Suprapubic skin (tissue), 4 donors: ENCODE measurements around the gene DDX50. TPM values are rescaled to one million over a fixed set of nuclear protein-coding genes. Genes with fewer than 3 reads are reported as not detected.

ENCODE experiments used
- DNase-seq, 2 donors: peaks; one replicate each; pipeline ENCODE4 v3.0.0-alpha.2; 2019; ENCODE audit warnings: low spot score in 2 of 2
- H3K27ac ChIP-seq: fragments of 200-600 bp; sonication (generic); one replicate; pipeline ENCODE4 v1.5.1; 2019
- H3K27me3 ChIP-seq: fragments of 200-600 bp; sonication (generic); one replicate; pipeline ENCODE4 v1.5.1; 2019
- H3K36me3 ChIP-seq: fragments of 200-600 bp; sonication (generic); one replicate; pipeline ENCODE4 v1.5.1; 2019
- H3K4me1 ChIP-seq: fragments of 200-600 bp; sonication (generic); one replicate; pipeline ENCODE4 v1.5.1; 2019
- H3K4me3 ChIP-seq: fragments of 200-600 bp; sonication (generic); one replicate; pipeline ENCODE4 v1.5.1; 2019; ENCODE audit warnings: mild to moderate bottlenecking
- H3K9me3 ChIP-seq: fragments of 200-600 bp; sonication (generic); one replicate; pipeline ENCODE4 v1.5.1; 2019
- EP300 ChIP-seq: sonication (generic); formaldehyde crosslinking; IDR thresholded peaks from one replicate; pipeline ENCODE4 v1.6.1; 2017; ENCODE audit warnings: antibody characterized with exemption
- POLR2A ChIP-seq, 2 donors: fragments of 450-650 bp; IDR thresholded peaks; one replicate each; pipeline ENCODE4 v1.6.1; 2017; ENCODE audit warnings: antibody characterized with exemption in 2 of 2, mild to moderate bottlenecking in 2 of 2, moderate library complexity in 2 of 2
- POLR2AphosphoS5 ChIP-seq, 3 donors: sonication (generic); formaldehyde crosslinking; IDR thresholded peaks; one replicate each; pipeline ENCODE4 v1.6.1; 2017; ENCODE audit warnings: antibody characterized with exemption in 3 of 3
- WGBS: methylation state at CpG from one replicate; pipeline ENCODE4 v1.1.5; 2018; 5-methylcytosine and 5-hydroxymethylcytosine counted together
- total RNA-seq, 4 donors: library from RNA; depleted of rRNA; stranded (reverse); fragments of >200 nt; gene quantifications; one replicate each; pipeline ENCODE4 v1.1.0, GENCODE V29; 2016
- TF ChIP-seq, protein P1 (sequence below), 2 donors: fragments of 200-600 bp in 1 of 2; fragments of 450-650 bp in 1 of 2; sonication (generic) in 1 of 2; IDR thresholded peaks; one replicate each; pipeline ENCODE4 v1.5.1; 2016 to 2019; ENCODE audit warnings: antibody characterized with exemption in 2 of 2, mild to moderate bottlenecking in 1 of 2, moderate library complexity in 1 of 2

The DDX50 gene
- total RNA-seq, 4 donors from 2014 or later: 21.9 to 34.2 (median 27.8) TPM

DNA sequence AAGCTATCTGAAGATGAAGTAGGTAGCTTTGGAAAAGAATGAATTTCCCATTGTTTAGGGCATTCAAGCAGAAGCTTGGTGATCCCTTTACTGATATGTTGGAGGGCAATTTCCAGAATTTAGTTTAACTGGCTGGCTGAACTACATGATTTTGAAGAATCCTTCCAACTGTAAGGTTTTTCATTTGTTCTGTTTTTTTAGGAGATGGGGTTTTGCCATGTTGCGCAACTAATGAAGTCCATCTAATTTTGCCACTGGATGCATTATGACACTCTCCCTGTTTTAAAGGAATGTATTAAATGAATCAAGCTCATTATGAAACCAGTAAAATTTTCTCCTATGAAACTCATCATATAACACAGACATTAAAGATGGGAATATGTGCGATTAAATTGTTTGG is 6.1 kb upstream of the DDX50 start:
- H3K27ac ChIP-seq: no peak overlapping the region
- H3K4me1 ChIP-seq: peaks cover 2% of the 10 kb centered on the region
- H3K36me3 ChIP-seq: no peaks in the 10 kb centered on the region
- H3K27me3 ChIP-seq: no peaks in the 10 kb centered on the region
- WGBS: 89% methylated on average over 2 of the region's 2 CpGs
- DNase-seq: no peak
- TF ChIP-seq, protein P1, sequence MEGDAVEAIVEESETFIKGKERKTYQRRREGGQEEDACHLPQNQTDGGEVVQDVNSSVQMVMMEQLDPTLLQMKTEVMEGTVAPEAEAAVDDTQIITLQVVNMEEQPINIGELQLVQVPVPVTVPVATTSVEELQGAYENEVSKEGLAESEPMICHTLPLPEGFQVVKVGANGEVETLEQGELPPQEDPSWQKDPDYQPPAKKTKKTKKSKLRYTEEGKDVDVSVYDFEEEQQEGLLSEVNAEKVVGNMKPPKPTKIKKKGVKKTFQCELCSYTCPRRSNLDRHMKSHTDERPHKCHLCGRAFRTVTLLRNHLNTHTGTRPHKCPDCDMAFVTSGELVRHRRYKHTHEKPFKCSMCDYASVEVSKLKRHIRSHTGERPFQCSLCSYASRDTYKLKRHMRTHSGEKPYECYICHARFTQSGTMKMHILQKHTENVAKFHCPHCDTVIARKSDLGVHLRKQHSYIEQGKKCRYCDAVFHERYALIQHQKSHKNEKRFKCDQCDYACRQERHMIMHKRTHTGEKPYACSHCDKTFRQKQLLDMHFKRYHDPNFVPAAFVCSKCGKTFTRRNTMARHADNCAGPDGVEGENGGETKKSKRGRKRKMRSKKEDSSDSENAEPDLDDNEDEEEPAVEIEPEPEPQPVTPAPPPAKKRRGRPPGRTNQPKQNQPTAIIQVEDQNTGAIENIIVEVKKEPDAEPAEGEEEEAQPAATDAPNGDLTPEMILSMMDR (IDR thresholded peaks at IDR 0.05): no peak
- TF ChIP-seq POLR2AphosphoS5 (IDR thresholded peaks at IDR 0.05): no peak
- TF ChIP-seq POLR2A (IDR thresholded peaks at IDR 0.05): no peak
- no peak for TF ChIP-seq EP300
- no peak overlapping the region for H3K4me3 ChIP-seq
- H3K9me3 ChIP-seq: no peaks in the 10 kb centered on the region

DNA sequence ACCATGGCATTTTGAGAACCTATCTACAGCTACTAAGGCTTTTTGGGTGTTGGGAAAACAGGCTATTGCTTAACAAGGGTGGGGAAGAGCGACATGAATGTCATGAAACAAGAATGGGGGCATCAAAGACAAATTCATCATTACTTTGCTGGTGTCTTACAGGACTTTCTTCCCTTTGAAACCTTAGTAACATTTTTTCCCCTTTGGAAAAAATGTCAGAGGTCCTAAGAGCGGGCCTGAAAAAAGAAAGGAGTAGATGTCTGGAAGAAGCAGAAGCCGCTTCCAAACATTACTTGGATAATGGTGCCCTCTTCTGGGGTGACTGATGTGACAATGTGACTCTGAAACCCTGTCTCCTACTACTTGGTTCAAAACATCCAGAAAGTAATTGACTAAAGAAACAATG is 3.8 kb upstream of the DDX50 start:
- Histone ChIP-seq H3K4me1 (peaks cover 12% of the 10 kb centered on the region), H3K9me3 (no peaks in the 10 kb centered on the region), H3K36me3 (no peaks in the 10 kb centered on the region), H3K27me3 (no peaks in the 10 kb centered on the region), H3K27ac (no peak overlapping the region), H3K4me3 (no peak overlapping the region)
- 32% methylated on average over 3 of the region's 3 CpGs for WGBS
- no peak for TF ChIP-seq EP300
- TF ChIP-seq, protein P1 (IDR thresholded peaks at IDR 0.05): peak; percentile 29 to 41
- no peak for DNase-seq

DNA sequence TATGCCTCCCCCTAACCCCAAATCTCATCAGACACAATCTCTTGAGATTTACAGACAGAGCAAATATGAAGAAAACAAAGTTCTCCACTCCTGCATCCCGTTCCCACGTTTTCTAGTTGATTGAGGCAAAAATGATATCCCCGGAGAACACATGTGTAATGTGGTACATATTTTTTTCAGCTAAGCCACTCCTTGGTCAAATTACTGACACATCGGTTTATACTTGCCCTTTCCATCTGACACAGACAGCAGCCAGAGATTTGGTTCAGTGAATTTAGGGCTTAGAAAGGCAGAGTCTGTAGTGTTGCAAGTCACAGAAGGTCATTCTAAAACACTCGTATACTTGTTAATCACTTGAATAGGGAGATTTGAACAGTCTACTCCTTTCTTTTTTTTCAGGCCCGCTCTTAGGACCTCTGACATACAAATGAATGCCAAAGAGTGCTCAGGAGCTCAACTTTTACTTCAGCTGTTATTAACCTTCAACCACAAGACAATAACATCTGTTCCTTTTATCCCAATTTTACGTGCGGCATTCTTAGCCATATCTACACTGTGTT is 1.8 kb upstream of the DDX50 start:
- Histone ChIP-seq H3K9me3 (no peaks in the 10 kb centered on the region), H3K4me1 (peaks cover 19% of the 10 kb centered on the region), H3K27ac (no peak overlapping the region), H3K36me3 (no peaks in the 10 kb centered on the region), H3K27me3 (no peaks in the 10 kb centered on the region), H3K4me3 (no peak overlapping the region)
- WGBS: 85% methylated on average over 8 of the region's 8 CpGs
- no peak for DNase-seq
- TF ChIP-seq, protein P1 (IDR thresholded peaks at IDR 0.05): no peak
- no peak for TF ChIP-seq POLR2AphosphoS5 (IDR thresholded peaks at IDR 0.05)
- TF ChIP-seq EP300: no peak
- TF ChIP-seq POLR2A (IDR thresholded peaks at IDR 0.05): no peak

DNA sequence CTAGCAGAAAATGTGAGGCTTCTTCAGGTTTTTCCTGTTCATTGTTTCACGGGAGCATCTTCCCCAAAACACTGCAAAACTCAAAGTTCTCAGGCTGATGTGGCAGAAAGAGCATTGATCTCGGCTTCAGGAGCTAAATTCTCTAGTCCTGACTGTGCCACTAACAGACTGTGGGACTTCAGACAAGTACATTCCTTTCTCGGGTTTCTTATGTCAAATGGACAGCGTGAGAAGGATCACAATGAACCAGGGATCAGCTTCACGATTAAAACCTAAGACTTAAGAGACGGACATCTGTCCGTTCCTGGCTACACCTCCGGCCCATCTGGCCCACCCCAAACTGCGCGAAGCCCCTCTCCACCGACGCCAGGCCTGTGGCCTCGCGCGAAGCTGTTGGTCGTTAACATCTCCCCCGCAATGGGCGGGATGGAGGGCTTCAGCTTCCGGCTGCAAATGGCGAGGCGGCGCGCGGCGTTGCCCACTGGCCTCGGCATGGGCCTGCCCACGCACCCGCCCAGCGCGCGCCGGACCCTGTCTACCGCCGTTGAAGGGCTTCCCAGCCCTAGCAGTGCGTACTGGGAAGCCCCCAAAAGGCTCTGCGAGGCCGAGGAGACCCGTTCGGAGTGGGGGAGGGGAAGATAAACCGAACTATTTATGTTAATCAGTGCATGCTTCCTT is 549 bp upstream of the DDX50 start:
- H3K36me3 ChIP-seq: no peaks in the 10 kb centered on the region
- 9% methylated on average over 19 of the region's 40 CpGs for WGBS
- H3K4me1 ChIP-seq: peaks cover 19% of the 10 kb centered on the region
- H3K27me3 ChIP-seq: no peaks in the 10 kb centered on the region
- peak overlapping the region; percentile 77 for H3K4me3 ChIP-seq
- TF ChIP-seq, protein P1 (IDR thresholded peaks at IDR 0.05): no peak
- TF ChIP-seq POLR2A (IDR thresholded peaks at IDR 0.05): no peak
- TF ChIP-seq EP300: peak; percentile 10
- TF ChIP-seq POLR2AphosphoS5 (IDR thresholded peaks at IDR 0.05): peak in 2 of 3 donors; percentile 17 to 82
- no peaks in the 10 kb centered on the region for H3K9me3 ChIP-seq
- H3K27ac ChIP-seq: peak overlapping the region; percentile 99
- DNase-seq: peak in 1 of 2 donors; percentile 88

DNA sequence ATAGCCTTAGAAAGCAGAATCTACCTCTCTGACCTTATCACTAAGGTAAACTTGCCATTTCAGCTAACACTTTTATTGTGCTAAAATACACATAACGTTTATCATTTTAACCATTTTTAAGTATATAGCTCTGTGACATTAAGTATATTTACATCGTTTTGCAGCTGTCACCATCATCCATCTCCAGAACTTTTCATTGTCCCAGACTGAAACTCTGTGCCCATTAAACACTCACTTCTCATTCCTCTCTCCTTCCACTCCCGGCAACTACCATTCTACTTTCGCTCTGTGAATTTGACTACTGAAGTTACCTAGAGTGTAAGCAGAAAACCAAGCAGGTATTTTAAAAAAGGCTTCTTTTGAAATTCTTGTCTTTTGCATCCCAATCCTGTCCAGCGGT is 1.3 kb downstream of the DDX50 start:
- 78% methylated on average over 5 of the region's 5 CpGs for WGBS
- H3K36me3 ChIP-seq: peaks cover 2% of the 10 kb centered on the region
- peaks cover 19% of the 10 kb centered on the region for H3K4me1 ChIP-seq
- TF ChIP-seq POLR2AphosphoS5 (IDR thresholded peaks at IDR 0.05) (no peak), EP300 (no peak), POLR2A (IDR thresholded peaks at IDR 0.05) (no peak)
- TF ChIP-seq, protein P1 (IDR thresholded peaks at IDR 0.05): no peak
- no peaks in the 10 kb centered on the region for H3K9me3 ChIP-seq
- peak overlapping the region; percentile 77 for H3K4me3 ChIP-seq
- H3K27ac ChIP-seq: no peak overlapping the region
- no peak for DNase-seq
- no peaks in the 10 kb centered on the region for H3K27me3 ChIP-seq
